CD14-positive monocyte (primary cell): Measurements from ENCODE around the gene CYLD. TPM values are rescaled to one million over a fixed set of nuclear protein-coding genes. Genes with fewer than 3 reads are reported as not detected.

Experiments used
- DNase-seq, 3 donors: peaks; one replicate each; pipeline ENCODE4 v3.0.0-alpha.2; 2011 to 2022
- H2AFZ ChIP-seq: 2 replicates; pipeline ENCODE4 v1.6.0; 2012; ENCODE audit warnings: mild to moderate bottlenecking, low read depth, low read length, inconsistent platforms; ENCODE audit not compliant: insufficient read depth, poor library complexity, severe bottlenecking
- H3K27ac ChIP-seq, 2 donors: 1 replicate in 1 of 2; 2 replicates in 1 of 2; pipeline ENCODE4 v1.5.1; 2012 to 2013; ENCODE audit warnings: low read length in 2 of 2, control low read depth in 1 of 2, inconsistent platforms in 1 of 2, low read depth in 1 of 2, mild to moderate bottlenecking in 1 of 2
- H3K27me3 ChIP-seq, 2 donors: one replicate each; pipeline versions ENCODE4 v1.6.0 to v1.6.1; 2011 to 2013; ENCODE audit warnings: low read length in 2 of 2; ENCODE audit not compliant: control insufficient read depth in 2 of 2, insufficient read depth in 2 of 2
- H3K36me3 ChIP-seq, 2 donors: replicated peaks in 1 of 2; 1 replicate in 1 of 2; 2 replicates in 1 of 2; pipeline versions ENCODE4 v1.5.1 to v1.6.1; 2012 to 2013; ENCODE audit warnings: low read length in 2 of 2, control low read depth in 1 of 2, inconsistent platforms in 1 of 2, mild to moderate bottlenecking in 1 of 2; ENCODE audit not compliant: insufficient read depth in 2 of 2, control insufficient read depth in 1 of 2
- H3K4me1 ChIP-seq, 2 donors: 1 replicate in 1 of 2; 2 replicates in 1 of 2; pipeline versions ENCODE4 v1.5.1 to v1.6.1; 2012 to 2013; ENCODE audit warnings: low read length in 2 of 2, control low read depth in 1 of 2, inconsistent platforms in 1 of 2, mild to moderate bottlenecking in 1 of 2, moderate library complexity in 1 of 2; ENCODE audit not compliant: insufficient read depth in 2 of 2, control insufficient read depth in 1 of 2
- H3K4me2 ChIP-seq: replicated peaks from 2 replicates; pipeline ENCODE3; 2012; ENCODE audit warnings: low read length, moderate library complexity, mild to moderate bottlenecking; ENCODE audit not compliant: poor library complexity, severe bottlenecking; ENCODE audit errors: extremely low read depth
- H3K4me3 ChIP-seq, 3 experiments: fragments of 200-600 bp in 1 of 3; sonication (generic) in 1 of 3; replicated peaks in 1 of 3; 1 replicate in 2 of 3; 2 replicates in 1 of 3; pipeline ENCODE4 v1.5.1; 2011 to 2013; ENCODE audit warnings: low read length in 3 of 3, mild to moderate bottlenecking in 3 of 3, control low read depth in 2 of 3, low read depth in 2 of 3, inconsistent platforms in 1 of 3, moderate library complexity in 1 of 3
- H3K79me2 ChIP-seq: 2 replicates; pipeline ENCODE4 v1.6.0; 2012; ENCODE audit warnings: mild to moderate bottlenecking, control low read depth, inconsistent platforms, low read length, moderate library complexity; ENCODE audit not compliant: insufficient read depth
- H3K9ac ChIP-seq: 2 replicates; pipeline ENCODE4 v1.6.0; 2017; ENCODE audit warnings: low read length, mild to moderate bottlenecking; ENCODE audit not compliant: insufficient read depth, poor library complexity, severe bottlenecking
- H3K9me3 ChIP-seq, 2 donors: replicated peaks in 1 of 2; 1 replicate in 1 of 2; 2 replicates in 1 of 2; pipeline versions ENCODE4 v1.5.1 to v1.6.1; 2012 to 2013; ENCODE audit warnings: low read length in 2 of 2, control low read depth in 1 of 2; ENCODE audit not compliant: control insufficient read depth in 1 of 2, insufficient read depth in 1 of 2
- H4K20me1 ChIP-seq: 2 replicates; pipeline ENCODE4 v1.6.0; 2012; ENCODE audit warnings: mild to moderate bottlenecking, low read length, control low read depth, moderate library complexity; ENCODE audit not compliant: insufficient read depth
- H3K27ac Mint-ChIP-seq, 7 donors: one replicate each; pipeline ENCODE4 v1.8.0; 2020; ENCODE audit warnings: mild to moderate bottlenecking in 7 of 7, mixed read lengths in 7 of 7, moderate library complexity in 6 of 7, inconsistent platforms in 2 of 7
- H3K27me3 Mint-ChIP-seq, 3 donors: one replicate each; pipeline ENCODE4 v1.8.0; 2021 to 2022; ENCODE audit warnings: low read depth in 3 of 3, mild to moderate bottlenecking in 3 of 3, mixed read lengths in 3 of 3, moderate library complexity in 3 of 3, inconsistent platforms in 1 of 3
- H3K36me3 Mint-ChIP-seq, 2 donors: one replicate each; pipeline ENCODE4 v1.8.0; 2020; ENCODE audit warnings: mixed read lengths in 2 of 2, inconsistent platforms in 1 of 2, mild to moderate bottlenecking in 1 of 2
- H3K4me1 Mint-ChIP-seq: one replicate; pipeline ENCODE4 v1.8.0; 2020; ENCODE audit warnings: mild to moderate bottlenecking, mixed read lengths
- H3K4me3 Mint-ChIP-seq, 2 donors: one replicate each; pipeline ENCODE4 v1.8.0; 2020; ENCODE audit warnings: mild to moderate bottlenecking in 2 of 2, mixed read lengths in 2 of 2, moderate library complexity in 1 of 2
- H3K9me3 Mint-ChIP-seq, 7 donors: one replicate each; pipeline ENCODE4 v1.8.0; 2020 to 2022; ENCODE audit warnings: mixed read lengths in 7 of 7, mild to moderate bottlenecking in 6 of 7, moderate library complexity in 6 of 7, inconsistent platforms in 2 of 7
- CTCF ChIP-seq: fragments of 200-600 bp; IDR thresholded peaks from one replicate; pipeline ENCODE4 v1.8.0; 2022; ENCODE audit warnings: antibody characterized with exemption, mild to moderate bottlenecking
- WGBS: methylation state at CpG from one replicate; pipeline ENCODE4 v1.1.5; 2013; ENCODE audit warnings: missing lambda C conversion rate; ENCODE audit not compliant: insufficient coverage; 5-methylcytosine and 5-hydroxymethylcytosine counted together
- intact Hi-C, 2 donors: fragments of 100-400 bp; cut with micrococcal nuclease; formaldehyde crosslinking; loops; one replicate each; pipeline versions ENCODE4 v1.15.0 to v1.15.1; 2023
- polyA plus RNA-seq, 3 donors: library from polyadenylated mRNA; depleted of rRNA in 1 of 3; unstranded in 2 of 3; stranded (reverse) in 1 of 3; fragments of 300-500 nt in 2 of 3; fragments of >200 nt in 1 of 3; fragmentation: Illumina TruSeq in 2 of 3; gene quantifications; 1 replicate in 2 of 3; 2 replicates in 1 of 3; pipeline ENCODE4 v1.2.3, GENCODE V29; 2012 to 2021

Gene CYLD
- polyA plus RNA-seq, 3 donors: 32.1 to 57.9 (median 35.9) TPM

- Histone ChIP-seq H4K20me1 (no peaks in the 10 kb centered on the region), H3K4me2 (no peak overlapping the region), H3K79me2 (no peaks in the 10 kb centered on the region), H3K4me3 (no peak overlapping the region), H3K27ac (no peak overlapping the region), H3K36me3 (no peaks in the 10 kb centered on the region), H2AFZ (no peak overlapping the region), H3K9ac (no peak overlapping the region), H3K27me3 (peaks cover 14 to 32% of the 10 kb centered on the region in 2 donors), H3K9me3 (peaks cover 0 to 3% of the 10 kb centered on the region in 2 donors), H3K4me1 (peaks cover 0 to 5% of the 10 kb centered on the region in 2 donors)
- Mint-ChIP-seq H3K27ac (no peak overlapping the region), H3K36me3 (no peaks in the 10 kb centered on the region), H3K9me3 (peaks cover 0 to 8% (median 0%) of the 10 kb centered on the region in 7 donors), H3K4me1 (peaks cover 18% of the 10 kb centered on the region), H3K27me3 (peaks cover 30 to 40% (median 32%) of the 10 kb centered on the region in 3 donors), H3K4me3 (peak overlapping the region in 1 of 2 donors; percentile 73)
- intact Hi-C loops: no loop called here
- TF ChIP-seq CTCF: no peak
- no peak for DNase-seq
- WGBS: 83% methylated on average over 11 of the region's 17 CpGs
Measured at GRCh38 chr16:50842013-50842505, 100.2 kb downstream of the CYLD start.

- no peak overlapping the region for H2AFZ ChIP-seq
- no peak overlapping the region for H3K4me3 ChIP-seq
- Mint-ChIP-seq H3K4me1 (peaks cover 18% of the 10 kb centered on the region), H3K9me3 (peaks cover 0 to 8% (median 0%) of the 10 kb centered on the region in 7 donors), H3K27me3 (peaks cover 29 to 43% (median 33%) of the 10 kb centered on the region in 3 donors), H3K27ac (no peak overlapping the region), H3K4me3 (peak overlapping the region in 1 of 2 donors; percentile 12), H3K36me3 (no peaks in the 10 kb centered on the region)
- intact Hi-C loops: no loop called here
- peaks cover 14 to 32% of the 10 kb centered on the region in 2 donors for H3K27me3 ChIP-seq
- H3K27ac ChIP-seq: no peak overlapping the region
- no peak overlapping the region for H3K9ac ChIP-seq
- peaks cover 0 to 3% of the 10 kb centered on the region in 2 donors for H3K9me3 ChIP-seq
- peaks cover 0 to 5% of the 10 kb centered on the region in 2 donors for H3K4me1 ChIP-seq
- H3K36me3 ChIP-seq: no peaks in the 10 kb centered on the region
- TF ChIP-seq CTCF: no peak
- H3K4me2 ChIP-seq: no peak overlapping the region
- no peaks in the 10 kb centered on the region for H3K79me2 ChIP-seq
- WGBS: 79% methylated on average over 2 of the region's 4 CpGs
- DNase-seq: no peak
- H4K20me1 ChIP-seq: no peaks in the 10 kb centered on the region
Measured at GRCh38 chr16:50842589-50842988, 100.7 kb downstream of the CYLD start.
